Measurements from ENCODE around the gene ARVCF.

ARVCF gene

DNA sequence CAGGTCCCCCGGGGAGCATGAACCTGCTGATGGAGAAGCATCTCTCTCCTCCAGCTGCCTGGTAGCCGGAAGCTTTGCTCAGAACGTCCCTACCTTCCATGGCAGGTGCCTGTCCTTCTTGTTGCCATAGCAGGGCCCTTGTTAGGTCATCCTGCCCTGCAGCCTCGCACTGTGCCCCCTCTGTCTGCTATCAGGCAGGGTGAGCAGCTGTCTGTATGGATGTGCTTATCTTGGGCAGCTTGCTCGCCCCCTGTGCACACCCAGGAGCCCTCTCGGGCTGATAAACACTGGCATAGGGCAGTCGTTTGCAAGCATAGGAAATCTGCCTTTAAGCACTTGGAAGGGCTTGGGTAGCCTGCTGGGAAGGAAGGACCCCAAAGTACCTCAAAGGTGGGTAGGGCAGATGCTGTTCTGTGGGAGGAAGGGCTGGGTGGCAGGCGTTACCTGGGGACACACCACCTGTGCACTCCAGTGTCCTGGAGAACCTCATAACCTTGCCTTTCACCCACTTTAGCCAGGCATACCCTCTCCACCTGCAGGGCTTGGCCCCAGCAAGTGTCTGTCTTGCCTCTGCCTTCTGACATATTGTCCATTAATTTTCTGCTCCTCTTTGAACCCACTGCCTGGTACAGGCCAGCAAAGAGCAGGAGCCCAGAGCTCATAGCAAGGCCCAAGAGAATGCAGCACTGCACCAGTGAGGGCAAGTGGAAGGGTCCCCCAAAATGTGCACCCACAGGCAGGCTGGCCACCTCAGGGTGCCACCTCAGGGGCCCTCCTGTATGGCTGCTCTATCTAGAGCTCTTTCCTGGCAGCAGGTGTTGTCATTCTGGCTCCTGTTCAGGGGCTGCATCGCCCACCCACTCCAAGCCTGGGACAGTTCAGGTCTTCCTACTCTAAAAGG is 83.0 kb downstream of the ARVCF start:
- H3K4me3 ChIP-seq (ENCODE audit: low read length), result no peak overlapping the region
- H3K27me3 ChIP-seq (ENCODE audit: control insufficient read depth, low read length), result no peaks in the 10 kb centered on the region
- H3K4me1 ChIP-seq (ENCODE audit: control insufficient read depth, low read length), result no peaks in the 10 kb centered on the region
- H3K9me2 ChIP-seq (replicated peaks; ENCODE audit: control insufficient read depth, low read length), result no peaks in the 10 kb centered on the region
- H3K9me3 ChIP-seq (ENCODE audit: control insufficient read depth, insufficient read depth, low read length), result no peaks in the 10 kb centered on the region
- no peak for TF ChIP-seq EZH2phosphoT487 (IDR thresholded peaks at IDR 0.05; ENCODE audit: borderline replicate concordance, low read length)
- TF ChIP-seq, protein P1, sequence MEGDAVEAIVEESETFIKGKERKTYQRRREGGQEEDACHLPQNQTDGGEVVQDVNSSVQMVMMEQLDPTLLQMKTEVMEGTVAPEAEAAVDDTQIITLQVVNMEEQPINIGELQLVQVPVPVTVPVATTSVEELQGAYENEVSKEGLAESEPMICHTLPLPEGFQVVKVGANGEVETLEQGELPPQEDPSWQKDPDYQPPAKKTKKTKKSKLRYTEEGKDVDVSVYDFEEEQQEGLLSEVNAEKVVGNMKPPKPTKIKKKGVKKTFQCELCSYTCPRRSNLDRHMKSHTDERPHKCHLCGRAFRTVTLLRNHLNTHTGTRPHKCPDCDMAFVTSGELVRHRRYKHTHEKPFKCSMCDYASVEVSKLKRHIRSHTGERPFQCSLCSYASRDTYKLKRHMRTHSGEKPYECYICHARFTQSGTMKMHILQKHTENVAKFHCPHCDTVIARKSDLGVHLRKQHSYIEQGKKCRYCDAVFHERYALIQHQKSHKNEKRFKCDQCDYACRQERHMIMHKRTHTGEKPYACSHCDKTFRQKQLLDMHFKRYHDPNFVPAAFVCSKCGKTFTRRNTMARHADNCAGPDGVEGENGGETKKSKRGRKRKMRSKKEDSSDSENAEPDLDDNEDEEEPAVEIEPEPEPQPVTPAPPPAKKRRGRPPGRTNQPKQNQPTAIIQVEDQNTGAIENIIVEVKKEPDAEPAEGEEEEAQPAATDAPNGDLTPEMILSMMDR (IDR thresholded peaks at IDR 0.05; ENCODE audit: low read depth, low read length, poor library complexity, severe bottlenecking), result no peak
- no peaks in the 10 kb centered on the region for H4K20me1 ChIP-seq (ENCODE audit: control insufficient read depth, insufficient read depth, low read depth, low read length)
- H3K27ac ChIP-seq (ENCODE audit: low read depth, low read length), result no peak overlapping the region
- no peaks in the 10 kb centered on the region for H3K36me3 ChIP-seq (ENCODE audit: control insufficient read depth, low read length)
- no peaks in the 10 kb centered on the region for H3K79me2 ChIP-seq (ENCODE audit: control insufficient read depth, low read length)
- H3F3A ChIP-seq (ENCODE audit: control insufficient read depth, insufficient read depth), result no peaks in the 10 kb centered on the region
- H3K4me2 ChIP-seq (ENCODE audit: low read length), result no peak overlapping the region

DNA sequence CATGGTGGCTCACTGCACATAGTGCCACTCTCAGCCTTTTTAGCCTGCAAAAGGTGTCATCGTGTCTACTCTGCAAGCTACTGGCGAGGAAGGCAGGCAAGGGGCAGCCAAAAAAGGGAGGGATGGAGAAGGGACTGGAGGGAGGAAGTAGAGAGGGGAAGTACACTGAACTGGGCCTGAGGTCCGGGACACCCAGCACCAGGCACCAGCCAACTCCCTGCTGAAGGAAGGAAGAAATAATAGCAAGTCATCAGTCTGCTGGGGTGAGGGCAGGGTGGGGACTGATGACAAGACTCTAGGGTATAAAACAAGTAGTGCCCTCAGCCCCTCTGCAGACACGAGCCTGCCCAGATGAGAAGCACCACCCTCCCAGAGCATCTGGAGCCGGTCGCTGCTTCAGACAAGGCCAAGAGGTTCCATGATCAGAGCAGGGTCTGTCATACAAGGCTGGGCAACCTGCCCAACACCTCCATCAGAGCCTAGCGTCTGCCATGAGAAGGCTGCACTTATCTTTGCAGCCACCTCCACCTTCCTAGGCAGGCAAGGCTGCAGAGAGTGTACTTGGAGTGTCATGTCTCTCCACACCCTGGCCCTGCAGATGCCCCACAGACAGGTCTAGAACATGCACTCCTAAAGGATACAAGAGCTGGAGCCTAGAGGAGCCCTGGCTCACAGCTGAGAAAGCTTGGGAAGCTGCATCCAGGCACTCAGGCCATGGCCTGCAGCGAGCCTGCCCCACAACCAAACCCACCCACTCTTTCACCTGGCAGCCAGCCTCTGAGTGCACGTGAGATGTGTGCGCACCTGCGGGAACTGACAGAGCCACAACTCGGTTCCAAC is 84.0 kb downstream of the ARVCF start:
- TF ChIP-seq, protein P1 (IDR thresholded peaks at IDR 0.05; ENCODE audit: low read depth, low read length, poor library complexity, severe bottlenecking), result no peak
- no peak for TF ChIP-seq EZH2phosphoT487 (IDR thresholded peaks at IDR 0.05; ENCODE audit: borderline replicate concordance, low read length)
- H3K4me1 ChIP-seq (ENCODE audit: control insufficient read depth, low read length), result no peaks in the 10 kb centered on the region
- H3K9me2 ChIP-seq (replicated peaks; ENCODE audit: control insufficient read depth, low read length), result no peaks in the 10 kb centered on the region
- no peaks in the 10 kb centered on the region for H3K27me3 ChIP-seq (ENCODE audit: control insufficient read depth, low read length)
- no peaks in the 10 kb centered on the region for H3K36me3 ChIP-seq (ENCODE audit: control insufficient read depth, low read length)
- H3K79me2 ChIP-seq (ENCODE audit: control insufficient read depth, low read length), result no peaks in the 10 kb centered on the region
- H4K20me1 ChIP-seq (ENCODE audit: control insufficient read depth, insufficient read depth, low read depth, low read length), result no peaks in the 10 kb centered on the region
- no peak overlapping the region for H3K4me2 ChIP-seq (ENCODE audit: low read length)
- H3K9me3 ChIP-seq (ENCODE audit: control insufficient read depth, insufficient read depth, low read length), result no peaks in the 10 kb centered on the region
- H3F3A ChIP-seq (ENCODE audit: control insufficient read depth, insufficient read depth), result no peaks in the 10 kb centered on the region
- no peak overlapping the region for H3K4me3 ChIP-seq (ENCODE audit: low read length)
- no peak overlapping the region for H3K27ac ChIP-seq (ENCODE audit: low read depth, low read length)

DNA sequence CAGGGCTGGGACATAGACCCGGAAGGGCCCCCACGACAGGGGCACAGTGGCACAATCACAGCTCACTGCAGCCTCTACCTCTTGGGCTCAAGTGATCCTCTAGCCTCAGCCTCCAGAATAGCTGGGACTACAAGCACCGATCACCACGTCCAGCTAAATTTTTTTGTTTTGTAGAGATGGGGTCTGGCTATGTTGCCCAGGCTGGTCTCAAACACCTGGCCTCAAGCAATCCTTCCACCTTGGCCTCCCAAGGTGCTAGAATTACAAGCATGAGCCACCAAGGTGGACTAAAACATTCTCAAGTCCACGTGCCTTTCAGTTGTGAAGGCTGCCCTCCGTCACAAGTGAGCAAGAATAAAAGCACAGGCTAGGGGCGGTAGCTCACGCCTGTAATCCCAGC is 85.1 kb downstream of the ARVCF start:
- H3K9me2 ChIP-seq (replicated peaks; ENCODE audit: control insufficient read depth, low read length), result no peaks in the 10 kb centered on the region

More for the DNA sequence above, 85.1 kb downstream of the ARVCF start:
- Histone ChIP-seq H4K20me1 (ENCODE audit: control insufficient read depth, insufficient read depth, low read depth, low read length) (no peaks in the 10 kb centered on the region), H3F3A (ENCODE audit: control insufficient read depth, insufficient read depth) (no peaks in the 10 kb centered on the region), H3K36me3 (ENCODE audit: control insufficient read depth, low read length) (no peaks in the 10 kb centered on the region), H3K4me1 (ENCODE audit: control insufficient read depth, low read length) (no peaks in the 10 kb centered on the region), H3K4me3 (ENCODE audit: low read length) (no peak overlapping the region), H3K79me2 (ENCODE audit: control insufficient read depth, low read length) (no peaks in the 10 kb centered on the region), H3K4me2 (ENCODE audit: low read length) (no peak overlapping the region), H3K27me3 (ENCODE audit: control insufficient read depth, low read length) (no peaks in the 10 kb centered on the region), H3K9me3 (ENCODE audit: control insufficient read depth, insufficient read depth, low read length) (no peaks in the 10 kb centered on the region), H3K27ac (ENCODE audit: low read depth, low read length) (no peak overlapping the region)
- TF ChIP-seq, protein P1 (IDR thresholded peaks at IDR 0.05; ENCODE audit: low read depth, low read length, poor library complexity, severe bottlenecking), result no peak
- no peak for TF ChIP-seq EZH2phosphoT487 (IDR thresholded peaks at IDR 0.05; ENCODE audit: borderline replicate concordance, low read length)
